UCSD-AML1 (cell line): Measurements from ENCODE around the gene ERI3.

ENCODE experiments used
- DNase-seq: peaks from one replicate; lab custom pipeline; 2025; ENCODE audit not compliant: unreplicated experiment; lab: John Stamatoyannopoulos, UW

Gene ERI3

GRCh38 chr1:44351289-44351688 is 3.8 kb downstream of the ERI3 start:
- DNase-seq: no peak

DNA sequence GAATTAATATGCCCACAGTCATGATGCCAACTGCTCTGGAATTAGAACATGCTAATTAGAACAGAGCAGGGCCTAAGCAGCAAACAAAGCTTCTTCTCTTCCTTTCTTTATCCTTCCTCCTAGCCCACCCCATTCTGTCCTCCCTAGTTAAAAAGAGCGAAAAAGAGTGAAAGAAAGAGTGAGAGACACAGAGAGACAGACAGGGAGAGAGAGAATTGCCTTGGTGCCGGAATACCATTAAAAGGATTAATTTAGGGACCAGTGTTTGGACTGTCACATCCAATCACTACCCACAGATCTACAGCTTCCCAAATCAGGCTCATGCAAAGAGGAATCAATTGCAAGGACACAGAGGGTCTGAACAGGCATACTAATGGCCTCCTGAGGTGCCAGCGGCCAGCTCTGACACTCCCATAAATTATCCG is 7.0 kb downstream of the ERI3 start:
- no peak for DNase-seq

GRCh38 chr1:44347280-44347679 is 7.8 kb downstream of the ERI3 start:
- DNase-seq: no peak

DNA sequence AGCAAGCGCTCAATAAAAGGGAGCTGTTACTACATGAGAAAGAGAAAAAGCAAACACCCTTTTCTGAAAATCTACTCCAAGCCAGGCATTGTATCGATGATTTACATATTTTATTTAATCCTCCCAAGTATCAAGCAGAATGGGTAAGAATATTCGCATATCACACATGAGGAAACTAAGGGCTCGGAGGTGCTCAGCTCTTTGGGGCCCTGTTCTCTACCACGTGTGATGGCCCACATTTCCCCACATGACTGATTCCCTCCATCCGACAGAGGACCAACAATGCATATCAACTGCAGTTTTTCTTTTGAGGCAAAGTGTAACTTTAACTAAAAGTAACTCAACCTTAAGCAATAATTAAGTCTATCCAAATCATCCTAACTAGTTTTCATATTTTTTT is 8.2 kb downstream of the ERI3 start:
- no peak for DNase-seq

DNA sequence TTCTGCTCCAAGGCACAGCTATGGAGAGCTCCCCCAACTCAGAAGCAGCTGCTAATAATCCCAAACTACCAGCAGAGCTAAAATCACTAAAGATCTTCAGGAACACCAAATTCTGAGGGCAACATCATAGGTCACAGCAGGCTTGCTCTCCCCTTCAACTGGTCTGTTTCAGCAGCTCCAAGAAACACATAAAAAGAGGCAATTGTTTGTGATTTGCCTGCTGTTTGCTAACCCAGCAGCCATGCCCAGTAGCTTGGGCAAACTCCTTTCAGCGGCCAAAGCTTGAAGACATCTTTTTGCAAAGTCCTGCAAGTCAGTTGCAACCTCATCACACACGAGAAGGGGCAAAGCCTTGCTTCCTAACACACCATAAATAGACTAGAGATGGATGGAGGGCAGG is 8.9 kb downstream of the ERI3 start:
- DNase-seq: no peak

GRCh38 chr1:44345187-44345775 is 9.8 kb downstream of the ERI3 start:
- no peak for DNase-seq

GRCh38 chr1:44339731-44340130 is 15.3 kb downstream of the ERI3 start:
- no peak for DNase-seq

DNA sequence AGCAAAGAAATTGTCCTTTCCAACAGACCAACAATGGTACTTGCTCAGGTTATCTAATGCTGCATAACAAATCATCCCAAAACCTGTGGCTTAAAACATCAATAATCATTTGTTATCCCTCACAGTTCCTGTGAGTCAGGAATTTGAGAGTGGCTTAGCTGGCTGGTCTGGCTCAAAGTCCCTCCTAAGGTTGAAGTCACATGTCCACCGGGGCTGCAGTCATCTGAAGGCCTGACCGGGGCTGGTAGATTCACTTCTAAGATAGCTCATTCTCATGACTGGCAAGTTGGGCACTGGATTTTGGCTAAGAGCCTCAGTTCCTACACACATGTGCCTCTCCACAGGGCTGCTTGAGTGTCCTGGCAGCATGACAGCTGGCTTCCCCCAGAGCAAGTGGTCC is 16.9 kb downstream of the ERI3 start:
- no peak for DNase-seq

DNA sequence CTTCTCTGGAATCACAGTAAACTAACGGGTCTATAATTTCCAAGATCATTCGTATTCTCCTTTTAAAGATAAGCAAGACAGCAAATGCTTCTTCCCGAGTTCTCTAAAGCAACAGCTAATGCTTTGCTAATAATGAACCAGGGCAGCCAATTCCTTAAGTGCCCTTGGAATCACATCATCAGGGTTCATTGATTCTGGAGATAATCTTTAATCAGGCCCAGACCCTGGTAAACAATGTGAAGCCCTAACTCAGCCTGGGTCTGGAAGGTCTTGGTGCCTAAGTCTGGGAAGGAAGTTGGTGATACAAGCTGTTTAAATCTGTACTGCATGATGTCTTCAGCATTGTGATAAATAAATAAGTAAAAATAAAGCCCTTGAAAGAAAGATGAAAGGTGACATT is 18.4 kb downstream of the ERI3 start:
- no peak for DNase-seq

GRCh38 chr1:44334968-44335367 is 20.1 kb downstream of the ERI3 start:
- DNase-seq: no peak

GRCh38 chr1:44333376-44333775 is 21.7 kb downstream of the ERI3 start:
- no peak for DNase-seq

DNA sequence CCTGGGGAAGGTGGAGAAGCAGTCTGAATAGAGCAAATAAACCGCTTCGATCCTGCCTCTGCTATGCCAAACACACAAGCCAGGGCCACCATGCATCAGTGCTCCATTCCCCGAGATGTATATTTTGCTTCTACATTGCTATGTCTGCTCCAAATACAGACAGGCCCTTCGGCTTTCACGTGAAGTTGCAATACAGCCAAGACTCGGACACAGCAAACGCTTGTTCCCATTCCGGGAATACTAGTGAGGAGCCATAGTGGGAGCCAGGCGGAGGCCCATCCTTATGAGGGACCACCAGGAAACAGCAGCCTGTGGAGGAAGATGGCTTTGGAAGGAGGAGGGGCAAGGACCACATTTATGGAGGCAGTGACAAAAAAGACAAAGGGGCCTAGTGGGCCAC is 22.6 kb downstream of the ERI3 start:
- no peak for DNase-seq

DNA sequence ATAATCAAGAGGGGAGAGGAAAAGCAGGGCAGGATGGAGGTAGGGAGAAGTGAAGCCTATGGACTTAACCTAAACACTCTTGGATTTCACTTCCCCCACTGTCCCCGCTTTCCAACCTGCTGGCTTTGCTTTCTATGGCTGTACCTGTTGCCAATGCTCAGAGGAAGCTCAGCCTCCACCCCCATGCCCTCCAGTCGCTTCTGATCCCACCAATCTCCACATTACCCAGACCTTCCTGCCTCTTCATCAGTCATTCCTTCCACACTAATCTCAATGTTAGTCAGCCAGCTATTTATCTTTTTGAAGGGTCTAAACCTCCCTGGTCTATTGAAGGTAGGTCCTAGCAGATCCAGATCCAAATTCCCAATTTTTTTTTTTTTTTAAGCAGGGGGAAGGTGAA is 24.1 kb downstream of the ERI3 start:
- DNase-seq: no peak

DNA sequence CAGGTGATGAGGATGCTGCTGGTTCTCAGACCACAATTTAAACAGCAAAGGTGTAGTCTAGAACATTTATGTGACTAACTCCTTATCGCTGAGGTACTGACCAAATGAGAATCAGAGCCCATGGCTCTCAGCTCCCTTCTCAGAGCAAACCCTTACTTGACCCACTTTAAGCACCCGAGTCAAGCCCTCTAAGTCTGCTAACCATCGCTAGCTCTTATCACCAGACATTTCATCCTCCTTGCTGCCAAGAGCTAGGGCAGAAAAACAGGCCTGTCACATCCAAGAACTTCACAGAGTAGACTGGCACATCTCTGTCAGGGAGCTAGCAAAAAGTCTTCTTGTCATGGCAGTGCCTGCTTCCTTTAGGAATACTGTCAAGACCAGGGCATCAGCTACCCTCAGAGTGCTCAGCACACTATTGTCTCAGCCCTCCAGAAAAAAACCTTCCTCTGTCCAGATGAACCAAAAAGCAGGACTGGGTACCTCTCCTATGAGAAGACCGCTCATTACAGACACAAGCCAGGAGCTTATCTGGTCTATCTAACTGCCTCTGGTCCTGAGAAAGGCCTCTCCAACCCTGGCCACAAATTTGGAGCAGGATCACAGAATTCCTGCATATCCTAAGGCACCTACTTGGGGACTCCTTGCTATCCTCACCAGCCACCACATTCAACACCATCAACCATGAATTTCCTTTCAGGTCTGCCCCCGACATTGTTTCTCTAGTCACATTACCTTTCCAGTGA is 26.2 kb downstream of the ERI3 start:
- DNase-seq: no peak

DNA sequence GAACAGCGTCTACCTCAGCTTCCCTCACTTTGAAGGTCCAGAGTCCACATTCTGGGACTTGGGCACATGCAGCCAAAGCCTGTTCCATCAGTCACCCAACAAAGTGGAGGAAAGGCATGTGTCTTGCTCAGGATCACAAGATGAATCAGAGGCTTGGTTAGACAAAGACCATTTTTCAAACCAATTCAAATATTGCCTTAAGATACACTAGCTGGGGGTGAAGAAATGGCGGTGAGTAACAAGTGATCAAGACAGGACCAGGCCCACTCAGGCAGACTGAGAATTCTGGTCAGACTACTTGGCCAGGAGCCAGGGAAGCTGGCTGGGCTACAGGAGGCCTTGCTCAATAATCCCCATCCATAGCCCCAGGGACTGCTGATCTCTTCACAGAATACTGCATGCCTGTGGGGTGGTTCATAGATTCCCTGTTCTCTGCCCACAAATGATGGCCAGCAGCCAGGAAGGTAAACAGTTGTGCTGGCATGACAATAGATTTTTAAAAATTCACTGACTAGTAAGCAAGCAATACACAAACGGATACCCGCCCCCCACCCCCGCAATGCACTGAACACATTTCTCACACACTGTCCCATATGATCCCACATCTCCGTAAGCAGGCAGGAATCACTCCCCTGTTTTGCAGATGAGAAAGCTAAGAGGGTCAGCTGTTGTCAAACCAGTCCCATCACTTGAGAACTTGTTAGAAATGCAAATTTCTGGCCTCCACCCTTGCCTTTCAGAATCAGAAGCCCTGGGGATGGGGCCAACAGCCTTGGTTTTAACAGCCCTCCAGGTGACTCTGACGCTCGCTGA is 27.2 kb downstream of the ERI3 start:
- no peak for DNase-seq

DNA sequence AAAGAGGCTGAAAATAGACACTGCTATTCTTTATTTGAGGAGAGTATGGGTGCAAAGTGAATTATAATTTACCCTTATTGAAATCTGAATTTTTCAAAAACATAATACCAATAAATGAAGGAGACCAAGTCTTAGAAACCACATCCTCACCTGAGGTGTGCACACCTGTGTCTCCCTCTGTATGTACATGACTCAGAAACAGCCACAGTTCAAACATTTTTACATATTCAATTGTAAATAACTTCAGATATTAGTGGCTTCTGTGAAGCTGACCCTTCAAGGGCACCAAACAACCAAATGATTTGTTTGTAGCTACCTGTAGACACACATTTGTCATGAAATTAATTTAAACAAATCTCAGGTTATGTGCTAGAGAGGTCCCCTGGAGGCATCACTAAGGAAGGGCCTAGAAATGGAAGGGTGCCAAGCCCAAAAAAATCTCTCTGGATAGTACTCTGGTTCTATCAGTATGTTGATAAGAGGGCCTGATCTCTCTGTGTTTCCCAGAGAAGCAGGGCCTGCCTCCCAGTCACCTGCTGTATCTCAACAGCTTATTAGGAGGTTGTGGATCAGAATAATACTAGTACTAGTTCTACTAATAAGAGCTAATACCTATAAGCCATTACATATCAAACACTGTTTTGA is 28.1 kb downstream of the ERI3 start:
- DNase-seq: no peak

DNA sequence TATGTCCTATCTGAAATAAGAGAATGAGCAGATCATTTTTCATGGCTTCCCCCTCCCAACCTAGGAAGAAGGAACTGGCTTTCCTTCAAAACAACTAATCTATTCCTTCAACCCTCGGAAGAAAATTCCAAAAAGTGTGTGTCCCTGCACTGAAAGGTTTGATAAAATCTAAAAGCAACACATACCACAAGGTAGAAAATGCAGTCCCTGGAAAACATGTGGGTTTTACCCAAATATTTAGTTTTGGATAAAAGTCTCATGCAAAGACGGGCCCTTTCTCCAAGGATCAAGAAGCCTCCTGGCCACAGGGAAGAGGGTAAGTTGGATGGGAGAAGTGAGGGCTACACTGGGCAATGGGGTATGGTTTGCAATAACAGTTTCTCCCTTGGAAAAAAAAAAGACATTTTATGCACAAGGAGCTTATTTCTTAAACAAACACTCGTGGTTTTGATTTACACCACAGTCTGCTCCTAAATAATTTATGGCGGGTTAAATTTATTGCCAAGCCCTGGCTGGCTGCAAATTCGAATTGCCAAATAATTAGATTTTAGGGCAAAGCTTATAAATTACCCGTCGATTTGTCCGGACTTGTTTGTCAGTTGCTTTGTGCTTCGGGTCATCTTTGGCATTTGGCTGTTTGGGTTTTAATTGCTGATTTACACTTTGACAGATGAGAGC is 28.9 kb downstream of the ERI3 start:
- no peak for DNase-seq

DNA sequence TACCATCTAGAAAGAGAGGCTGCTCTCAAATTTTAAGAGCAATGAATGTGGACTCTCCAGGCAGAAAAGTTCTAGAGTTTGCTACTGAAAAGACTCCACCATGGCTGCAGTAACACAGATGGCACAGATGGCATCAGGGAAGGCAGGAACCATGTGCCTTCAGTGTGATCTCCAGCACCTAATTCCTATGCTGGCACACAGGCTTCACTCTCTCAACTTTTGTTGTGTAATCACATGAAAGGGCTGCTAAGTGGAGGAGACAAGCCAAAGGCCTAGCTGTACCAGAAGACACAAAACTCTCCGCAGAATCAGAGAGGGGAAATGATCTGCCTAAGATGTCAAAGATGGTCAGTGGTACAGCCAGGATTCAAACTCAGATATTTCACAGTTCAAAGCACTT is 31.1 kb downstream of the ERI3 start:
- DNase-seq: no peak

GRCh38 chr1:44322367-44322766 is 32.7 kb downstream of the ERI3 start:
- no peak for DNase-seq

DNA sequence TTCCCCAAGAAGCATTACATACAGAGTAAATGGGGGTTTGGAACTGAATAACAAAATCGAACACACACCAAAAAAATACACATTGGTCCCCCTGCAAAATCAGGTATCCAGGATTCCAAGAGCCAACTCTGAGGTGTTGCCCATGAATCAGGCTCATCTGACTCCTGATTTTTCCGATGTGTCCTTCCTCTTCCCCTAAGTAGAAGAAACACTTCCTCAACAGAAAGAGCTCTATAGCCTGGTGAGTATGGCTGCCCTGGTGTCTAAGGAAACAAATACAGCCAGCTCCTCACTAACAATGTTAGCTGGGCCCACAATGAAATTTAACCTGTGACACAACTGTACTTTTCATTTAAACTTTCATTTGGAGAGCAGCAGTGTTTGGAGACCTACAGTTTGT is 33.6 kb downstream of the ERI3 start:
- no peak for DNase-seq
